Measurements from ENCODE around the gene SAFB.

GRCh38 chr19:5628461-5628860, 5.6 kb downstream of the SAFB start:
- no peak for TF ChIP-seq CTCF (conservative IDR thresholded peaks at IDR 0.05)
- TF ChIP-seq ZFX (IDR thresholded peaks at IDR 0.05), result no peak
